Skin of body (tissue), 2 donors: ENCODE results near the gene RBCK1. TPM values are rescaled to one million over a fixed set of nuclear protein-coding genes. Genes with fewer than 3 reads are reported as not detected.
A peak's percentile ranks its signal among the peaks of the same experiment; 100 is the strongest.

ENCODE experiments used
- DNase-seq: peaks from one replicate; lab custom pipeline; 2025; lab: John Stamatoyannopoulos, UW
- total RNA-seq: library from RNA; depleted of rRNA; stranded (reverse); fragments of >200 nt; gene quantifications from one replicate; pipeline ENCODE4 v1.2.3, GENCODE V29; 2014

The RBCK1 gene
- total RNA-seq, 1 donor from 2014 or later = 34.0 TPM

- no peak for DNase-seq
Observed at GRCh38 chr20:397432-398237, 10.5 kb upstream of the RBCK1 start.

GRCh38 chr20:399182-399707, 8.9 kb upstream of the RBCK1 start:
- no peak for DNase-seq

GRCh38 chr20:400128-400453, 8.0 kb upstream of the RBCK1 start:
- DNase-seq = no peak

- DNase-seq = no peak
Observed at GRCh38 chr20:400454-401275, 7.4 kb upstream of the RBCK1 start.

- no peak for DNase-seq
Observed at GRCh38 chr20:401682-402495, 6.2 kb upstream of the RBCK1 start.

GRCh38 chr20:402496-402885, 5.6 kb upstream of the RBCK1 start:
- no peak for DNase-seq

- no peak for DNase-seq
Observed at GRCh38 chr20:402898-403581, 5.1 kb upstream of the RBCK1 start.

GRCh38 chr20:403582-403957, 4.5 kb upstream of the RBCK1 start:
- DNase-seq = no peak

- no peak for DNase-seq
Observed at GRCh38 chr20:404088-404487, 4.0 kb upstream of the RBCK1 start.

GRCh38 chr20:406200-407132, 1.6 kb upstream of the RBCK1 start:
- no peak for DNase-seq

- peak; percentile 17 for DNase-seq
Observed at GRCh38 chr20:407133-407952, 756 bp upstream of the RBCK1 start.

- DNase-seq = no peak
Observed at GRCh38 chr20:408843-409696, 971 bp downstream of the RBCK1 start.

GRCh38 chr20:409697-410559, 1.8 kb downstream of the RBCK1 start:
- no peak for DNase-seq

- DNase-seq = no peak
Observed at GRCh38 chr20:412081-412480, 4.0 kb downstream of the RBCK1 start.

- DNase-seq = no peak
Observed at GRCh38 chr20:414161-414560, 6.1 kb downstream of the RBCK1 start.

GRCh38 chr20:415820-416322, 7.8 kb downstream of the RBCK1 start:
- no peak for DNase-seq
